ENCODE measurements around the gene IQGAP2. TPM values are rescaled to one million over a fixed set of nuclear protein-coding genes. Genes with fewer than 3 reads are reported as not detected.

Gene IQGAP2
- total and polyA plus RNA-seq, 2 donors (not counting 1 experiment from before 2014, with no cell fraction given): 8.1 to 15.0 TPM

DNA sequence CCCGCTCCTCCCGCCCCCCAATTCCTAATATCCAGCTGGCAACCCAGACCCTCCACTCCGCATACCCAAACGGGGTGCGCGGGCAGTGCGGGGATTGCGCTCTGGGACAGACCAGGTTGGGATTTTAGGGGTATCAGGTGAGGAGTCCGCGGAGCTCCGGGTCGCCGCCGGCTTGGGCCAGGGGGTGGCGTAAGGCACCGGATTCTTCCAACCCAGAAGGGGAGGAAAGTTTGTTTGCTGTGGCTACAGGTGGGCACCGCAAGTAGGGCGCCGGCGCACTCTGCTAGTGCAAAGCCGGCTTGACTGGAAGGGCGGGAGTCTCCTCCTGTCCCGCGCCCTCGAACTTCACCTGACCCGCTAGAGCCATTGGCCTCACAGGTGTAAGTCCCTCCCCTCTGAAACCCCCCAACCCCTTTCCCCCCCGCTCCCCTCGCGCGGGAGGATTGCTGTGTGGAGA is 709 bp downstream of the IQGAP2 start:
- Histone ChIP-seq H3K27ac (ENCODE audit: low read length in 2 of 2) (peak overlapping the region; percentile 95 to 96), H3K27me3 (replicated peaks in 1 of 4; ENCODE audit: control extremely low read depth in 1 of 4, control insufficient read depth in 3 of 4, insufficient read depth in 4 of 4, low read length in 3 of 4) (peaks cover 0 to 4% (median 0%) of the 10 kb centered on the region in 4 experiments), H4K20me1 (ENCODE audit: control insufficient read depth, insufficient read depth, low read length, poor library complexity, severe bottlenecking) (no peaks in the 10 kb centered on the region), H3K4me2 (replicated peaks; ENCODE audit: low read depth, low read length, poor library complexity, severe bottlenecking) (peak overlapping the region; percentile 95), H3K4me3 (ENCODE audit: control extremely low read depth in 1 of 5, extremely low read depth in 1 of 5, insufficient read depth in 1 of 5, low read depth in 2 of 5, low read length in 4 of 5) (peak overlapping the region; percentile 11 to 74 (median 65)), H3K9me3 (ENCODE audit: control extremely low read depth in 1 of 3, control insufficient read depth in 2 of 3, insufficient read depth in 1 of 3, low read length in 2 of 3) (peaks cover 0 to 2% (median 0%) of the 10 kb centered on the region in 3 donors), H3K9ac (ENCODE audit: low read length) (peak overlapping the region; percentile 79), H3K79me2 (ENCODE audit: control insufficient read depth, insufficient read depth, low read length) (peaks cover 11% of the 10 kb centered on the region), H3K4me1 (ENCODE audit: control insufficient read depth in 2 of 2, insufficient read depth in 2 of 2, low read length in 2 of 2) (peaks cover 23 to 45% of the 10 kb centered on the region in 2 donors), H2AFZ (ENCODE audit: insufficient read depth, low read depth, low read length, poor library complexity, severe bottlenecking) (peak overlapping the region; percentile 73), H3K36me3 (replicated peaks in 1 of 2; ENCODE audit: control extremely low read depth in 1 of 2, control insufficient read depth in 1 of 2, extremely low read depth in 1 of 2, insufficient read depth in 2 of 2, low read length in 1 of 2) (no peaks in the 10 kb centered on the region)
- intact Hi-C loops (cut with micrococcal nuclease): loop anchor here (1.0 to 10.0 kb wide), 7 partner anchors 66 to 1066 kb away; partner anchors contain the start of genes AGGF1, CERT1, HMGCR and POC5
- peak overlapping the region; percentile 63 for H3K27ac Mint-ChIP-seq
- H3K4me3 Mint-ChIP-seq: peak overlapping the region; percentile 82
- ATAC-seq (ENCODE audit: low read depth): peak; percentile 11
- ChIA-PET CTCF (interaction anchor here (0.9 to 5.3 kb wide), 7 partner anchors 15 to 237 kb away, joined by 3 to 43 read pairs (median 5); no protein-coding TSS in a partner anchor), POLR2A (interaction anchor here (1.0 to 1.4 kb wide), 2 partner anchors 53 to 180 kb away, joined by 4 to 5 read pairs; no protein-coding TSS in a partner anchor)
- peaks cover 49% of the 10 kb centered on the region for H3K4me1 Mint-ChIP-seq
- H3K27me3 Mint-ChIP-seq: peaks cover 1% of the 10 kb centered on the region
- TF ChIP-seq, protein P1, sequence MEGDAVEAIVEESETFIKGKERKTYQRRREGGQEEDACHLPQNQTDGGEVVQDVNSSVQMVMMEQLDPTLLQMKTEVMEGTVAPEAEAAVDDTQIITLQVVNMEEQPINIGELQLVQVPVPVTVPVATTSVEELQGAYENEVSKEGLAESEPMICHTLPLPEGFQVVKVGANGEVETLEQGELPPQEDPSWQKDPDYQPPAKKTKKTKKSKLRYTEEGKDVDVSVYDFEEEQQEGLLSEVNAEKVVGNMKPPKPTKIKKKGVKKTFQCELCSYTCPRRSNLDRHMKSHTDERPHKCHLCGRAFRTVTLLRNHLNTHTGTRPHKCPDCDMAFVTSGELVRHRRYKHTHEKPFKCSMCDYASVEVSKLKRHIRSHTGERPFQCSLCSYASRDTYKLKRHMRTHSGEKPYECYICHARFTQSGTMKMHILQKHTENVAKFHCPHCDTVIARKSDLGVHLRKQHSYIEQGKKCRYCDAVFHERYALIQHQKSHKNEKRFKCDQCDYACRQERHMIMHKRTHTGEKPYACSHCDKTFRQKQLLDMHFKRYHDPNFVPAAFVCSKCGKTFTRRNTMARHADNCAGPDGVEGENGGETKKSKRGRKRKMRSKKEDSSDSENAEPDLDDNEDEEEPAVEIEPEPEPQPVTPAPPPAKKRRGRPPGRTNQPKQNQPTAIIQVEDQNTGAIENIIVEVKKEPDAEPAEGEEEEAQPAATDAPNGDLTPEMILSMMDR (IDR thresholded peaks at IDR 0.05): no peak
- no peak for TF ChIP-seq EZH2 (IDR thresholded peaks at IDR 0.05; ENCODE audit: borderline replicate concordance, insufficient read depth, low read depth, low read length, poor library complexity, severe bottlenecking)
- DNase-seq: peak; percentile 73
- no peaks in the 10 kb centered on the region for H3K9me3 Mint-ChIP-seq (ENCODE audit: insufficient read depth)
- WGBS (ENCODE audit: insufficient coverage): 0% methylated on average over 16 of the region's 30 CpGs
